Heart left ventricle (tissue), 16 donors: ENCODE data around the gene SNX9. TPM values are rescaled to one million over a fixed set of nuclear protein-coding genes. Genes with fewer than 3 reads are reported as not detected.

Source experiments
- ATAC-seq, 4 donors: fragments of 200-7000 bp; cut with Tn5 transposase; one replicate each; pipeline ENCODE4 v1.9.1; 2020 to 2022; ENCODE audit warnings: moderate library complexity in 4 of 4, mild to moderate bottlenecking in 3 of 4, moderate number of reproducible peaks in 1 of 4
- DNase-seq, 5 donors: peaks; one replicate each; pipeline ENCODE4 v3.0.0-alpha.2; 2020
- H3K27ac ChIP-seq, 12 donors: fragments of 200-600 bp; sonication (generic) in 4 of 12; one replicate each; pipeline versions ENCODE4 v1.5.0 to v1.8.0; 2016 to 2022; ENCODE audit warnings: mild to moderate bottlenecking in 2 of 12
- H3K27me3 ChIP-seq, 9 donors: fragments of 200-600 bp; sonication (generic) in 2 of 9; one replicate each; pipeline versions ENCODE4 v1.5.1 to v1.8.0; 2016 to 2022; ENCODE audit warnings: mild to moderate bottlenecking in 3 of 9
- H3K36me3 ChIP-seq, 9 donors: fragments of 200-600 bp; sonication (generic) in 2 of 9; one replicate each; pipeline versions ENCODE4 v1.5.0 to v1.8.0; 2018 to 2022; ENCODE audit warnings: mild to moderate bottlenecking in 2 of 9
- H3K4me1 ChIP-seq, 12 donors: fragments of 200-600 bp; sonication (generic) in 4 of 12; one replicate each; pipeline versions ENCODE4 v1.5.0 to v1.8.0; 2016 to 2022; ENCODE audit warnings: mild to moderate bottlenecking in 3 of 12
- H3K4me3 ChIP-seq, 12 donors: fragments of 200-600 bp; sonication (generic) in 4 of 12; one replicate each; pipeline versions ENCODE4 v1.5.0 to v1.8.0; 2017 to 2022; ENCODE audit warnings: mild to moderate bottlenecking in 9 of 12, moderate library complexity in 4 of 12
- H3K9me3 ChIP-seq, 12 donors: fragments of 200-600 bp; sonication (generic) in 4 of 12; one replicate each; pipeline versions ENCODE4 v1.5.0 to v1.8.0; 2016 to 2022; ENCODE audit warnings: mild to moderate bottlenecking in 1 of 12
- CTCF ChIP-seq, 12 donors: fragments of 200-600 bp; sonication (generic) in 4 of 12; IDR thresholded peaks; one replicate each; pipeline versions ENCODE4 v1.5.0 to v1.8.0; 2018 to 2022; ENCODE audit warnings: antibody characterized with exemption in 12 of 12, mild to moderate bottlenecking in 5 of 12
- POLR2A ChIP-seq, 2 donors: fragments of 450-650 bp; IDR thresholded peaks; one replicate each; pipeline ENCODE4 v1.6.1; 2017; ENCODE audit warnings: antibody characterized with exemption in 2 of 2, mild to moderate bottlenecking in 2 of 2, moderate library complexity in 2 of 2
- whole genome bisulfite sequencing, 4 donors: extraction: QIAGEN DNeasy Blood & Tissue Kit in 2 of 4; methylation state at CpG; one replicate each; pipeline versions ENCODE4 v1.1.5 to v1.1.7; 2013 to 2018; 5-methylcytosine and 5-hydroxymethylcytosine counted together
- intact Hi-C, 10 donors: fragments of 100-400 bp; cut with DNase I; formaldehyde crosslinking; loops; one replicate each; pipeline versions ENCODE4 v1.11.1 to v1.14.2; 2022
- polyA plus RNA-seq, 2 donors: library from polyadenylated mRNA; stranded (reverse); fragments of 200-250 nt; gene quantifications; one replicate each; pipeline ENCODE4 v1.2.3, GENCODE V29; 2013
- total RNA-seq, 9 donors: library from RNA; depleted of rRNA in 2 of 9; stranded (reverse); fragments of >200 nt in 2 of 9; fragmentation: NEBNext Ultra II Directional in 3 of 9; extraction: Animal tissue kit (Norgen Biotek cat#: 25700) in 3 of 9; gene quantifications; one replicate each; pipeline versions ENCODE4 v1.1.0 to v1.2.4, GENCODE V29; 2016 to 2023
- donor health status: ischemic (EF 13 %, LVEDD 7.1; RV severe dilation, severe dysfunction).
- donor health status: healthy with polysubstance abuse.
- donor health status: DM: no; HTN: yes; CAD: no.
- donor health status: DM: no; HTN: no; CAD: no.
- donor health status: ischemic (EF 25% LVEDD 6.9; RV normal size, moderate dysfunction).
- donor health status: ischemic (EF 25% LVEDD 5.7; RV mildly dilated, moderate dysfunction).
- donor health status: healthy.
- donor health status: DM: yes; HTN: yes; CAD: no.
- donor health status: ischemic (EF 35%, LVEDD 5.7; RV mildly dilated, moderate dysfunction).
- donor health status: nonischemic (EF 11% LVEDD 7.7; RV severe dilation, severe dysfunction).
- donor health status: DM: yes; HTN: yes; CAD: no.
- donor health status: PGD.
- donor health status: ischemic (EF 29% LVEDD 5.4; RV normal size, mild dysfunction).
- donor health status: nonischemic (EF 23%, LVEDD 6.1; RV moderate dilation, normal function).

SNX9 gene
- total and polyA plus RNA-seq, 11 donors, result 15.4 to 44.0 (median 30.7) TPM

- Histone ChIP-seq H3K27me3 (no peaks in the 10 kb centered on the region), H3K4me1 (peaks cover 0 to 50% (median 33%) of the 10 kb centered on the region in 12 donors), H3K36me3 (no peaks in the 10 kb centered on the region), H3K27ac (no peak overlapping the region), H3K4me3 (no peak overlapping the region), H3K9me3 (peaks cover 0 to 7% (median 0%) of the 10 kb centered on the region in 12 donors)
- ATAC-seq (no peak), DNase-seq (no peak)
- intact Hi-C loops, result loop anchor here in 1 of 10 donors (5.0 kb wide), 1 partner anchor 33 kb away; no protein-coding TSS in a partner anchor
- 66 to 72% (median 68%) methylated on average over 7 of the region's 7 CpGs for WGBS, 4 donors
- no peak for TF ChIP-seq POLR2A (IDR thresholded peaks at IDR 0.05)
- no peak for TF ChIP-seq CTCF (IDR thresholded peaks at IDR 0.05)
Observed at GRCh38 chr6:157859775-157860504, 36.9 kb downstream of the SNX9 start.

GRCh38 chr6:157860505-157860991, 37.5 kb downstream of the SNX9 start:
- no peak for TF ChIP-seq CTCF (IDR thresholded peaks at IDR 0.05)
- no peak for TF ChIP-seq POLR2A (IDR thresholded peaks at IDR 0.05)
- 46 to 50% (median 48%) methylated on average over 4 of the region's 4 CpGs for WGBS, 4 donors
- ATAC-seq, result no peak
- peaks cover 0 to 50% (median 35%) of the 10 kb centered on the region in 12 donors for H3K4me1 ChIP-seq
- peaks cover 0 to 4% (median 0%) of the 10 kb centered on the region in 12 donors for H3K9me3 ChIP-seq
- H3K36me3 ChIP-seq, result no peaks in the 10 kb centered on the region
- no peak for DNase-seq
- H3K27ac ChIP-seq, result no peak overlapping the region
- intact Hi-C loops, result loop anchor here in 1 of 10 donors (5.0 kb wide), 1 partner anchor 33 kb away; no protein-coding TSS in a partner anchor
- H3K4me3 ChIP-seq, result no peak overlapping the region
- no peaks in the 10 kb centered on the region for H3K27me3 ChIP-seq

GRCh38 chr6:157861184-157861583, 38.1 kb downstream of the SNX9 start:
- Histone ChIP-seq H3K36me3 (no peaks in the 10 kb centered on the region), H3K9me3 (no peaks in the 10 kb centered on the region), H3K4me3 (no peak overlapping the region), H3K27me3 (no peaks in the 10 kb centered on the region), H3K4me1 (peaks cover 0 to 49% (median 35%) of the 10 kb centered on the region in 12 donors), H3K27ac (no peak overlapping the region)
- TF ChIP-seq POLR2A (IDR thresholded peaks at IDR 0.05), result no peak
- TF ChIP-seq CTCF (IDR thresholded peaks at IDR 0.05), result no peak
- DNase-seq (no peak), ATAC-seq (peak in 1 of 4 donors; percentile 18)
- WGBS, 4 donors, result 52 to 67% (median 55%) methylated on average over 4 of the region's 4 CpGs
- intact Hi-C loops, result loop anchor here in 1 of 10 donors (5.0 kb wide), 1 partner anchor 34 kb away; no protein-coding TSS in a partner anchor

GRCh38 chr6:157861814-157862213, 38.8 kb downstream of the SNX9 start:
- ATAC-seq, result peak in 3 of 4 donors; percentile 43 to 72 (median 63)
- DNase-seq, result no peak

More at GRCh38 chr6:157861814-157862213, 38.8 kb downstream of the SNX9 start:
- H3K27ac ChIP-seq, result no peak overlapping the region
- H3K4me3 ChIP-seq, result no peak overlapping the region
- H3K4me1 ChIP-seq, result peaks cover 0 to 47% (median 39%) of the 10 kb centered on the region in 12 donors
- intact Hi-C loops, result loop anchor here in 1 of 10 donors (5.0 kb wide), 1 partner anchor 35 kb away; no protein-coding TSS in a partner anchor
- H3K9me3 ChIP-seq, result no peaks in the 10 kb centered on the region
- WGBS, 4 donors, result 77 to 84% (median 81%) methylated on average over 3 of the region's 3 CpGs
- H3K36me3 ChIP-seq, result no peaks in the 10 kb centered on the region
- H3K27me3 ChIP-seq, result no peaks in the 10 kb centered on the region
- TF ChIP-seq POLR2A (IDR thresholded peaks at IDR 0.05) (no peak), CTCF (IDR thresholded peaks at IDR 0.05) (no peak)
